Epithelial cell of prostate (primary cell): ENCODE data around the gene PRPS1.
A peak's percentile ranks its signal among the peaks of the same experiment; 100 is the strongest.
"Not testable (repeated sequence)": the region's sequence is repeated elsewhere in the genome, so short reads cannot be mapped to it uniquely, and the experiment has no call there.

Source experiments
- DNase-seq: peaks from one replicate; pipeline ENCODE4 v3.0.0-alpha.2; 2011; ENCODE audit warnings: low read depth, low spot score
- H3K27ac ChIP-seq: fragments of 450-650 bp; 2 replicates; pipeline ENCODE4 v1.5.1; 2017; ENCODE audit warnings: mild to moderate bottlenecking

Gene PRPS1

DNA sequence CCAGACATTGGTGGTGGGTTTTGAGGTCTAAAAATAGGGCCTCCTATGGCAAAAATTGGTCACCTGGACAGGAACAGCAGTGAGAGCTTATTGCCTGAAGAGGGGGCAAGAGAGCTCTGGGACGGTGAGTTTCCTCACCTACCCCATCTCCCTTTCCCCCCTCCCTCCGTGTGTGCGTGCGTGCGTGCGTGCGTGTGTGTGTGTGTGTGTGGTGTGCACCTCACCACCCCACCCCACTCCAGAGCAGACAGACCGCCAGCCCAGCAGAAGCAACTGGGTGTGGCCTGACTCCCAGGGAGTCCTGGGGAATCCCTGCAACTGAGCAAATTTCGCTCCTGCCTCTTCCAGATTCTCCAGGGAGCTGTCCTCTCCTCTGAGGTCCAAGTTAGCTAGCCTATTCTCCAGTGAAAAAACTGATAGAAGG lies 44.7 kb downstream of the PRPS1 start:
- DNase-seq: no peak
- peak overlapping the region; percentile 89 for H3K27ac ChIP-seq

DNA sequence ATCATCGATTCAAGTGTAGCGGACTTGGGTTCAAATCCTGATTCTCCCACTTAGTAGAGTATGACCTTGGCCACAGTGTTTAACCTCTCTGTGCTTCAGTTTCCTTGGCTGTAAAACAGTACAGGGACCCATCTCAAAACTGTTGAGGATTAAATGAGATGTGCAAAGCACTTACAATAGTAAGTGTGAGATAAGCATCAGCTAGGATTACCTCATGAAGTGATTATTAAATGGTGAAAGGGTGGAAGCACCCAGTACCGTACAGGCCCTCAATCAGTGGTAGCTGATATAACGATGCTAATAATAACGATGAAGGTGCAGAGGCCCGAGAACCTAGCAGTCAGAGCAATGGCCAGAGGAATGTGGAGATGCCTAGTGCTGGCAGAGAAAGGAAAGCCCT lies 45.1 kb downstream of the PRPS1 start:
- no peak for DNase-seq
- peak overlapping the region; percentile 89 for H3K27ac ChIP-seq

DNA sequence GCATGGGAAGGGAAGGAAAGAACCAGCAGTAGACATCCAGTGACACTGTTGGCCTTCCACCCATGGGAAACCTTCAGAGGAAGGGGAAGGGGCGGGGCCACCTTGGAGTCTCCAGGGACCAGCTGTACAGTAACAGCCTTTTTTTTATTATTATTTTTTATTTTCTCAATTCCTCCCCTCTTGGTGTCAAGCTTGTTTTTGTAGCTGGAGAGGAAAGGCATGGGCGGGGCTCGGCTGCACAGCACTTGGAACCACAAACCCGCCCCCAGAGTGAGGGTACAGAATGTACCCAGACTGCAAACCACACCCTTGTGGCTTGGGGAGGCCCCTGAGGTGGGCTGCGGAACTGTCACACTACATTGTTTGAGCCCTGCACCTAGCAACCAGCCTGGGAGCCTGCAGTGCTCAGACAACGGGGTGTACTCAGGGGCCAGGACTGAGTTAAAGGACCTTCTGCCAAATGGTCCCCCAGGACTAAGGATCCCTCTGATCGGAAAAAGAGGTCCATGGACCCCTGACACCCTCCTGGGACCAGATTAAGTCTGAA lies 45.7 kb downstream of the PRPS1 start:
- DNase-seq: no peak
- H3K27ac ChIP-seq: peak overlapping the region; percentile 89

DNA sequence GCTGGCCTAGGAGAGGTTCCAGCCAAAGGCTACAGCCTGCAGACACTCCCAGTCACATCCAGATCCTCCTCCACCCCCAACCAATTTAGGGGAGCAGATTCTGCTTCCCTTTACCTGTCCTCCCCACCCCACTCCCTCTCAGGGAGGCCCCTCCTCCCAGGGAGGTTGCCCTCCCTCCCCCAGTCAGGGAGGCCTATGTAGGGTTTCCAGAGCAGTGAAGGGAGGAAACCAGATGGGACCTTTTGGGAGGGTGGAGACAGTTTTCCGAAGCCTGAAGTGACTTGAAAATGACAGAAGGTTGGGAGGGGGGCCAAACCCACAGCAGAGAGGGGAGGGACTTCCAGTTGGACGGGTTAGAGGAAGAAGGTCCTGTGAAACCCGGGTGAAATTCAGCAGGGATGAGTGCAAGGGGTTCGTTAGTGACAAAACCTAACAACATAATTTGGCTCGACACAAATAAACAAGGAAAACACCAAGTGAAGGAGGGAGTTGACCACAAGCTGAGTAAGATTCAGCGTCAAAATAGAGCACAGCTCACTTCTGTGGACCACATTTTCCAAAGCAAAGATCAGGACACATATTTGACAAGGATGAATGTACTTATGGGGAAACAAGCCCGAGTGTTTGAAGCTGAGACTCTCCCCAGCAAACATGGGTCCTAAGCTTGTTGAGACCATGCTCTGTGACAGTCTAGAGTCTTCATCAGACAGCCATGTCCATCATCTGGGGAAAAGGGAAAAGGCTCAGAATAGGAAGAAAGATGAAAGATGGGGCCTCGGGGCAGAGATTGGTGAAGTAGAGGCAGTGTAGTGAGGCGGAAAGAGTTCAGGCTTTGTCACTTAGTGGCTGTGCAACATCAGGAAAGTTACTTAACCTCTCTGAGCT lies 46.4 kb downstream of the PRPS1 start:
- peak overlapping the region; percentile 89 for H3K27ac ChIP-seq
- no peak for DNase-seq

DNA sequence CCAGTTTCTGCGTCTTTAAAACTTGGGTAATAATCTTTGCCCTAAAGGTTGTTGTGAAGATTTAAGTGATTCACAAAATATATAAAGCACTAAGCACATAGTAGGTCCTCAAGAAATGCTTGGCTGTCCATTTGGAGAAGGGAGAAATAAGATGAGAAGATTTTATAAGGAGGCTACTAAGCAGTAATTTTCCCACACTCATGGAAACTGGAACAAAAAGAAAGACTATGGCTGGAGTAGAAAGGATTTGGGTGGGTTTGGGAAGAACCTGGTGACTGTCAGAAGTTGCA lies 47.0 kb downstream of the PRPS1 start:
- DNase-seq: no peak
- H3K27ac ChIP-seq: peak overlapping the region; percentile 89

DNA sequence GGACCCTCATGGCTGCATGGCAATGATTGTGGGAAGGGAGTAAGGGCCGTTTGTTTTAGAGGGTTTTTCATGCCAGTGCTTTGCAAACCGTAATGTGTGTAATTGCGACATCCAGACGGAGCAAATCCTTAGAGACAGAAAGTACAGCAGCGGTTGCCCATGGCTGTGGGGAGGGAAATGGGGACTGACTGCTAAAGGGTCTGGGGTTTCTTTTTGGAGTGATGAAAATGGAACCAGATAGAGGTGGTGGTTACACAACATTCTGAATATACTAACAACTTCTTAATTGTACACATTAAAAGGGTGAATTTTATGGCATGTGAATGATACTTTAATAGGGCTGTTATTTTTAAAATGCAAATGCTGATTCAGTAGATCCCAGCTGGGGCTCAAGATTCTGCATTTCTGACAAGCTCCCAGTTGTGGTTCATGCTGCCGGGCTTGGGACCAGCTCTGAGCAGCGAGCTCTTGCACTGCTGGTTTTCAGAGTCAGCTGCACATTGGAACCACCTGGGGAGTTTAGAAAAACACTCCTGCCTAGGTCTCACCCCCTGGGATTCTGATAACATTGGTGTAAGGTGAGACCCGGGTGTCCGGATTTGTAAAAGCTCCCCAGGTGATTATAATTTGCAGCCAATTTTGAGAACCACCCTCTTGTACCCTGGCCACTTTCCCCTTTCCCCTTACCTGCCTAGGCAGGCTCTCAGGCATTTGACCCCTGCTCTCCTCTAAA lies 47.7 kb downstream of the PRPS1 start:
- DNase-seq: no peak
- peak overlapping the region; percentile 89 for H3K27ac ChIP-seq

DNA sequence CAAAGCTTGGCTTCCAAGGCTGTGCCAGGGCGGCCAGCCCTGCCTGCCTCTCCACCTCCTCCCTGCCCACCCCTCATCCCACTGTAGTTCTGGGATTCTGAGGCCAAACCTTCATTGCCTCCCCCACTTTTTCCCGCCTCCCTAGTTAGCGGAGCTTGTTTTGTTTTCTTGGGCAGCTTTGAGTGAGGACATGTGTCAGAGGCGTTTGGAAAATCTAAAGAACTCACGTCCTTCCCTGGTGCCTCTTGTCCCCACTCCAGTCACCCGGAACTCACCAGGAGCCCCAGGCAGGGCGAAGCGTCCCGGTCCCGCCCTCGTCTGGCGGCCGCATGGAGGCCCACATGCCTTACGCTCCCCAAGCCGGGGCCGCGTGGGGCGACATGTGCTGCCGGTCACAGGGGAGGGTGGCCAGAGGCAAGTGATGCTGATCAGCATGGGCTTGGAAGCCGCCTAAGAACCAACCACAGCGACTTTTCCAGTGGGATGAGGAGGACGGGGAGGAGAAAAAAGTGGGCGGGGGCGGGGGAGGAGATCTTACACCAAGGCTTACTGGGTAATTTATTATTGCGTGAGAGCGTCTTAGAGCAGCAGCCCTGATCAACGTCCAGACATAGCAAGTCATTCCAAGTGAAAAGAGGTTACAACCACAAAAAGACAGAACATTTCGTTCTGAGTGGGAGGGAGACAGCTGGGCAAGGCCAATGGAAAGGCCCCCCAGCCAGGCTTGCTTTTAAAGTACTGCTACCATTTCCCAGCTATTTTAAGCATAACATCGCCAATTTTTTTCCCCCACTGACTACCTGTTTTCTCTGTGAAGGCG lies 48.5 kb downstream of the PRPS1 start:
- H3K27ac ChIP-seq: peak overlapping the region; percentile 89
- DNase-seq: peak; percentile 54

DNA sequence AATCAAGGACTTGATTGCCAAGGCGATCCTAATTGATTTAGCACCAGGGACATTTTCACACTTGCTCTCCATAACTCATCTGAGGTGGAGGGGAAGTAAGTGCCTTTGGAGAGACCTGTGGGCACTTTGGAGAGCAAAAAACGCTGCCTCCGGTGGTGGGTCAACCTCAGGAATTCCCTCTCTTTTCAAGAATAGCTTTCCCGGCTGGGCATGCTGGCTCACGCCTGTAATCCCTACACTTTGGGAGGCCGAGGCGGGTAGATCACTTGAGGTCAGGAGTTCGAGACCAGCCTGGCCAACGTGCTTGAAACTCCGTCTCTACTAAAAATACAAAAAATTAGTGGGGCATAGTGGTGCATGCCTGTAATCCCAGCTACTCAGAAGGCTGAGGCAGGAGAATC lies 49.2 kb downstream of the PRPS1 start:
- peak overlapping the region; percentile 89 for H3K27ac ChIP-seq
- no peak for DNase-seq

DNA sequence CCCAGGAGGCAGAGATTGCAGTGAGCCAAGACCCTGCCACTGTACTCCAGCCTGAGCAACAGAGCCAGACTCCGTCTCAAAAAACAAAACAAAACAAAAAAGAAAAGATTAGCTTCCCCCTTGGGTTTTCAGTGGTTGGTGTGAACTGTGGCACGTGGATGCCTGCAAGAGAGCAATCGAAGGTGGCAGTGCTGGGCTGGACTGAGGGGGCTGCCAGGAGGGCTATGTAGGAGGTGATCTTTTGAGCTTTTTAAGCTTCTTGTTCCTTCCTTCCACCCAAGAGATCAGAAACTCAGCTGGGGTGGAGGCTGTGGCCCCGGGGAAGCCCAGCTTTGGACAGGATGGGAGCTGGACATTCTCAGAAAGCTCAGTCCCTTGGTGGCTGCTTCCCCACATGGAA lies 49.6 kb downstream of the PRPS1 start:
- H3K27ac ChIP-seq: peak overlapping the region; percentile 89
- no peak for DNase-seq

DNA sequence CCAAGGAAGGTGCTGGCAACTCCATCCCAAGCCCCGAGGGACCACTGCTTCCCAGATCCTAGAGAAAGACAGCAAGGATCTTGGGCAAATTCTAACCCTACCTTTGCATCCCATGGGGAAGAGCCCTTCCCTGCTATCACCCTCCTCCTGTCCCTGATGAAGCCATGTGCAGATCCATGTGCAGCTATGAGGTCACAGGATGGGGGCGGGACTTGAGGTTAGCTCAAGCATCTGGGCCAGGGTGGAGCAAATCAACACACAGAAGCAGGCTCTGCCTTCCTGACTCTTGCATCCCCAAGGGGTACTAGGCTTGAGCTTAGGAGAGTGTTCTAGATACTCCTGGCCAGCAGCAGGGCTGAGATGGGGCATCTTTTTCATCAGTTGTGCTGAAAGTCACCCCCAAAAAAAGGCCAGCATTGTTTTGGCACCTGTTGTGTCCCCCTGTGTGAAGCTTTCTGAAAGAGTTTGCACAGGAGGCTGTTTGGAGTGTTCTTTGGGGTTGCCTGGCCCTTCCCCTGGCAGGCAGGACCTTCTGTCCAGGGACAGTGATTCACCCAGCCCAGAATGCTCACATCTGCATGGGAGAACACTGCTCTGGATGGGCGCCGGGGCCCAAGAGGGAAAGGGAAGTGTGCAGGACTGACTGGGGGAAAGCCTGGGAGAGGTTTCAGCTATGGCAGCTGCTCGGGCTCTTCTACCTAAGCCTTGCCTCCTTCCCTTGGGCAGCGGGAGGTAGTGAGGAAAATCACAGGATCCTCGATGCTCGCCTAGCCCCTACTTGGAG lies 50.8 kb downstream of the PRPS1 start:
- DNase-seq: no peak
- H3K27ac ChIP-seq: no peak overlapping the region

DNA sequence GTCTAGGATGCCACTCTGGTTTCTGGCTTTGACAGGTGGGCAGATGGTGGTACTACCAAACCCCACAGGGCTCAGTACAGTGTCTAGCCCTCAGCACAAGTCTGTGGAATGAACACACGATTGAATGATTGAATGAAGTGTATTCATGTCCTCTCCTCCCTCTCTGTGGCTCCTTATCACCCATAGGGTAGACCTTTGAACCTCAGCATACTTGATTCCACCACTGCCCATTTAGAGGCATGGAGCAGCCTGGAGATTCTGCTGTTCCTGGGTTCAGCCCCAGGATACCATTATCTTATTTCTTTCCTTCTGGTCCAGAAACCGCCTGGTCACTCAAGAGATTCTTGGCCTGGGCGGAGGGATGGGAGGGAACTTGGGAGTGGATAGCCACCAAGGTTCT lies 53.9 kb downstream of the PRPS1 start:
- H3K27ac ChIP-seq: no peak overlapping the region

DNA sequence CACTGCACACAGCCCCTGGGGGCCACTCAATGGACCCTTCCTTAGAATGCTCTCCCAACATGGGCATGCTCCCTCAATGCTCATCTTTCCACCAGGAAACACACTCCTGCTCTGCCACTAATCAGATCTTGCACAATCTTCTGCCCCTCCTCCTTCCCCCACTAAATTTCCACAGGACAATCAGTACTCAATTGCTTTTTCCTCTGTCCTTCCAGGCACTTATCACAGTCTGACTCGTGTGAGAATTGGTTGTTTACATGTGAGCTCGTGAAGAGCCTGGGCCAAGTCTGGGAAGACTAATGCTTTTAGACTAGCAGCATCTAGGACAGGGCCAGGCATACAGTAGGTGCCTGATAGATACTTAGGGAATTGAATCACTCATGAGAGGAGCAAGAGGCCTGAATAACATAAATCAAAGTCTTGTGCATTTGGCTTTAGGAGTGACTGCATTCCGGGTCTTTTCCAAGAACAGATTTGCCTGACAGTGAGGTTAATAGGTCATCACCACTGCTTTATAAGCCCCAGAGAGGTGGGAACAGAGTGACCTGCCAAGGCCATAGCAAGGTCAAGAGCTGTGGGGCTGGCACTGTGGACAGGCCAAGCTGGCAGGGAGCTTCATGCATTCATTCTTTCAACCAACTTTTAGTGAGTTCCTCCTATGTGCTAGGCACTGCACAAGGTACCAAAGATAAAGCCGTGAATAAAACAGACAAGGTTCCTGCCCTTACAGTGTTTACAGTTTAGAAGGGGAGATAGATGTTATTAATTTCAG lies 55.0 kb downstream of the PRPS1 start:
- DNase-seq: no peak

More for the DNA sequence above, 53.9 kb downstream of the PRPS1 start:
- no peak for DNase-seq

DNA sequence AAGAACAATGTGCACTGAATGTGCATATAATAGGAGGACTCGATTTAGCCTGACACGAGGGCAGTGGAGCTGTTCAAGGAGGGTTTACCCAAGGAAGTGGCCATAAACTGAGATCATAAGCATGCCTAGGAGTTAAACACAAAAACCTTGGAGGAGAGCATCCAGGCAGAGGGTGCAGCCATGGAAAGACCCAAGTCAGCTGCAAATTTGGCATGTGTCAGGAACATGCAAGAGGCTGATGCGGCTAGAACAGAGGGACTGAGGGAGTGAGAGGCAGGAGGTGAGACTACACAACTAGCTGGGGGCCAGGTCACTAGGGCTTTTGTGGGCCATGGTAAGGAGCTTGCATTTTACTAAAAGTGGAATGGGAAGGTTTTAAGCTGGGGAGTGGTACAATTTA lies 55.6 kb downstream of the PRPS1 start:
- no peak for DNase-seq
- no peak overlapping the region for H3K27ac ChIP-seq

More for the DNA sequence above, 55.0 kb downstream of the PRPS1 start:
- H3K27ac ChIP-seq: no peak overlapping the region

DNA sequence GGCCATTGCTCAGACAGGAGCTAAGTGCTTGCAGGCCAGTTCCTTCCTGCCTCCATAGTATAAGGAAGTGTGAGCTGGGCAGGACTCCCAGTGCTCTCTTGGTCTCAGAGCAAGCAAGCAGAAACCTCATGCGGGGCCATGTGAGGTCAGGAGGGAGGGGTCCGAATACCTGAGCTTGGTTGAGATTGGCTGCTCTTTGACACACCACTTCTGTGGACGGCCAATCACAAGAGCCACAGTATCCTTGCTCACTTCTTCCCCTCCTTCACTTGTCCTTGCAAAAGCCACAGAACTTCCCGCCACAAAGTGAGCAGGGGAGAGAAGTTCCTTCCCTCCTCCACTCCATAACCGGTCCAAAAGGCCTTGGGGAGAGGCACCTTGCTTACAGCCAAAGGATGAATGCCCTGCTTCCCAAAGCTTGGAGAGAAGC lies 56.7 kb downstream of the PRPS1 start:
- peak; percentile 61 for DNase-seq
- peak overlapping the region; percentile 35 for H3K27ac ChIP-seq

DNA sequence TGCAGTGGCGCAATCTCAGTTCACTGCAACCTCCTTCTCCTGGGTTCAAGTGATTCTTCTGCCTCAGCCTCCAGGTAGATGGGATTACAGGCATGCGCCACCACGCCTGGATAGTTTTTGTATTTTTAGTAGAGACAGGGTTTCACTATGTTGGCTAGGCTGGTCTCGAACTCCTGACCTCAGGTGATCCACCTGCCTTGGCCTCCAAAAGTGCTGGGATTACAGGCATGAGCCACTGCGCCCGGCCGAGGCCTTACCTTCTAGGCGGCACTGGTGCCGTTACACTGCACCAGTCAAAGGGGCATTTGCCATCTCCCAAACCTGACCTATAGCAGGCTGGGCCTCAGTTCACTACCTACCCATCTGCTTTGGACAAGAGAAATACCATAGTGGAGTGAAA lies 57.3 kb downstream of the PRPS1 start:
- peak overlapping the region; percentile 35 for H3K27ac ChIP-seq
- not testable (repeated sequence) for DNase-seq

DNA sequence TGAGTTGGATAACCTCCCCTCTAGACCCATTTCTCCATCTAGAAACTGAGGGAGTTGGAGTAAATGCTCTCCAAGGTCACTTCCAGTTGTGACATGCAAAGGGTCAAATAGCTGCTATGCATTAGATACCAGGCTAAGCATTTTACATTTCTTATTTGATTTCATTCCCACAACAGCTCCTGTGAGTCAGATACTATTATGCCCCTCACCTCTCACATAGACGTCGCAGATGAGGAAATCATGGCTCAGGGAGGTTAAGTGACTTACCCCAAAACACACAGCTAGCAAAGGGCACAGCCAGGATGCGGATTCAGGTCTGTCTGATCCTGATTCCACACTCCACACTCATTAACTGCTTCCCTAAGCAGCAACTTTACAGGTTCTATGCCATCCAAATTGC lies 57.7 kb downstream of the PRPS1 start:
- no peak for DNase-seq
- H3K27ac ChIP-seq: no peak overlapping the region

DNA sequence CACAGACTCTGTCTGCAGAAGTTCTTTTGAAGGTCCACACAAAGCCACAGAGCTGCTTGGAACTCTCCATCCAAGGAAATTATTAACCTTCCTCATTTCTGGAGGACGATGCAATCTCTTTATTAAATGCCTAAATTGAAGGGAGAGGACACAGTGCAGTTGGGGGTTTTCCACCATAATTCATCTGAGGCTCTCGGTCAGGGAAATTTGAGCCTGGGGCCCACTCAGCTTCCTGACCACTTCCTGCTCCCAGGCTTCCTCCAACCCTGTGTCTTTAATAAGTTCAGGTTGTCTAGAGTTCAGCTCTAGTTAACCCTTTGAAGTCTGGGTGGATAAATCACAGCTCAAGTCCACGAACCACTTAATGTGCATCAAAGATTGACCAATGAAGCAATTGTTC lies 58.5 kb downstream of the PRPS1 start:
- H3K27ac ChIP-seq: no peak overlapping the region
- DNase-seq: no peak

DNA sequence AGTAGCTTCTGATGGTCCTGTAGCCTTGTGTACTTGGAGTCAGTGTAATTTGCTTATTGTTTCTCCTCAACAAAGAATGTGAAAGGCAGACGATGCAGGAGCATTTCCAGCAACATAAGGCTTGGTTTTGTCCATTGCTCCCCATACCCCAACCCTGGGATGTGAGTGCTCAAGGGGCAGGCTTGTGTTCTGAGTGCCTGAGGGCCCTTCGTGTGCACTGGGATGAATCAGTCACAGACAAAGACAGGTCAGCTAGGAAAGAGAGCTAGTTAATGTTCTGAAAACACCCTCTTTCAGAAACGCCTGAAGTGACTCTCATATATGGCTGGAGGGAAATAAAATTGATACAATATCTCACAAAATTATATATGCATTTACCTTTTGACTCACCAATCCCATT lies 59.1 kb downstream of the PRPS1 start:
- H3K27ac ChIP-seq: no peak overlapping the region
- no peak for DNase-seq

DNA sequence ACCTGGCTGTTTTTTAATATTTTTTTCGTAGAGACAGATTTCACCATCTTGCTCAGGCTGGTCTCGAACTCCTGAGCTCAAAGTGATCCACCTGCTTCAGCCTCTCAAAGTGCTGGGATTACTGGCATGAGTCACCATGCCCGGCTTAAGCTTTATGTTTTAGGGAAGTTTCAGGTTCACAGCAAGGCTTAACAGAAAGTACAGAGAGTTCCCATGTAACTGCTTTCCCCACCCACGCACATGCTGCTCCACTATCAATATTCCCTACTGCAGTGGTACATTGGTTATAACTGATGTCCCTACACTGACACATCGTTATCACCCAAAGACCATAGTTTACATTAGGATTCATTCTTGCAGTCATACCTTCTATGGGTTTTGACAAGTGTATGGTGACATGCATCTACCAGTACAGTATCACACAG lies 62.7 kb downstream of the PRPS1 start:
- DNase-seq: no peak
- no peak overlapping the region for H3K27ac ChIP-seq
